WTC11 (cell line): ENCODE results near the gene SPEM2. TPM values are rescaled to one million over a fixed set of nuclear protein-coding genes. Genes with fewer than 3 reads are reported as not detected.
A peak's percentile ranks its signal among the peaks of the same experiment; 100 is the strongest.

Source experiments
- ATAC-seq: fragments of 200-7000 bp; cut with Tn5 transposase; 2 replicates; pipeline ENCODE4 v1.10.0; 2021; ENCODE audit warnings: mild to moderate bottlenecking, moderate library complexity
- CTCF ChIA-PET: fragments of 300-600 bp; sonication (Branson Sonifier 250); formaldehyde crosslinking; loops from one replicate; lab custom pipeline; 2021; ENCODE audit warnings: antibody characterized with exemption; lab: Charles Lee
- POLR2A ChIA-PET: fragments of 350-600 bp; sonication (Branson Sonifier 250); formaldehyde crosslinking; loops from one replicate; lab custom pipeline; 2021; ENCODE audit warnings: antibody characterized with exemption; lab: Charles Lee
- DNase-seq: peaks from one replicate; pipeline ENCODE4 v3.0.0; 2021; ENCODE audit warnings: low spot score
- H3K27ac Mint-ChIP-seq: 2 replicates; pipeline ENCODE4 v1.8.0; 2021; ENCODE audit warnings: mixed read lengths
- H3K27me3 Mint-ChIP-seq: 2 replicates; pipeline ENCODE4 v1.8.0; 2021; ENCODE audit warnings: low read depth, mild to moderate bottlenecking, moderate library complexity, mixed read lengths
- H3K36me3 Mint-ChIP-seq: 2 replicates; pipeline ENCODE4 v1.8.0; 2021; ENCODE audit warnings: mixed read lengths
- H3K4me1 Mint-ChIP-seq: 2 replicates; pipeline ENCODE4 v1.8.0; 2022; ENCODE audit warnings: mixed read lengths
- H3K4me3 Mint-ChIP-seq: 2 replicates; pipeline ENCODE4 v1.8.0; 2021; ENCODE audit warnings: mild to moderate bottlenecking, moderate library complexity, mixed read lengths
- H3K9me3 Mint-ChIP-seq: 2 replicates; pipeline ENCODE4 v1.8.0; 2021; ENCODE audit warnings: mixed read lengths
- ATF1 ChIP-seq: sonication (generic); formaldehyde crosslinking; IDR thresholded peaks from 2 replicates; pipeline ENCODE4 v1.8.1; 2023; ENCODE audit warnings: mild to moderate bottlenecking, moderate library complexity, missing genetic modification reagents
- CBFB ChIP-seq: sonication (generic); formaldehyde crosslinking; IDR thresholded peaks from 2 replicates; pipeline ENCODE4 v1.8.1; 2022; ENCODE audit warnings: mild to moderate bottlenecking, low read depth, missing genetic modification reagents
- CREM ChIP-seq: sonication (generic); formaldehyde crosslinking; IDR thresholded peaks from 2 replicates; pipeline ENCODE4 v1.8.1; 2022; ENCODE audit warnings: mild to moderate bottlenecking, missing genetic modification reagents, moderate library complexity
- CTCF ChIP-seq: fragments of 200-600 bp; IDR thresholded peaks from 2 replicates; pipeline ENCODE4 v1.8.0; 2022; ENCODE audit warnings: antibody characterized with exemption
- E2F1 ChIP-seq: sonication (generic); formaldehyde crosslinking; IDR thresholded peaks from 2 replicates; pipeline ENCODE4 v1.8.0; 2022; ENCODE audit warnings: mild to moderate bottlenecking, missing genetic modification reagents
- GRHL2 ChIP-seq: fragments of 250-450 bp; sonication (Bioruptor Pico); IDR thresholded peaks from 2 replicates; pipeline ENCODE4 v1.8.0; 2022; ENCODE audit warnings: mild to moderate bottlenecking, moderate library complexity; ENCODE audit not compliant: insufficient replicate concordance, severe bottlenecking
- HMGXB4 ChIP-seq: sonication (generic); formaldehyde crosslinking; IDR thresholded peaks from 2 replicates; pipeline ENCODE4 v1.8.1; 2023; ENCODE audit warnings: mild to moderate bottlenecking, moderate library complexity, missing genetic modification reagents
- JAZF1 ChIP-seq: fragments of 250-450 bp; sonication (Bioruptor Pico); IDR thresholded peaks from 2 replicates; pipeline ENCODE4 v1.9.0; 2021; ENCODE audit warnings: moderate library complexity, mild to moderate bottlenecking, inconsistent platforms
- KAT7 ChIP-seq: sonication (generic); formaldehyde crosslinking; IDR thresholded peaks from 2 replicates; pipeline ENCODE4 v1.8.1; 2023; ENCODE audit warnings: missing genetic modification reagents, mild to moderate bottlenecking, borderline replicate concordance
- SOX15 ChIP-seq: fragments of 250-450 bp; sonication (Bioruptor Pico); IDR thresholded peaks from 2 replicates; pipeline ENCODE4 v1.9.0; 2021; ENCODE audit warnings: mild to moderate bottlenecking
- USF2 ChIP-seq: sonication (generic); formaldehyde crosslinking; IDR thresholded peaks from 2 replicates; pipeline ENCODE4 v1.8.1; 2023; ENCODE audit warnings: mild to moderate bottlenecking, missing genetic modification reagents, moderate library complexity
- ZBTB21 ChIP-seq: sonication (generic); formaldehyde crosslinking; IDR thresholded peaks from 2 replicates; pipeline ENCODE4 v1.8.1; 2023; ENCODE audit warnings: mild to moderate bottlenecking, missing genetic modification reagents, borderline replicate concordance
- ZBTB43 ChIP-seq: sonication (generic); formaldehyde crosslinking; IDR thresholded peaks from 2 replicates; pipeline ENCODE4 v1.8.1; 2023; ENCODE audit warnings: mild to moderate bottlenecking, missing genetic modification reagents
- ZNF121 ChIP-seq: sonication (generic); formaldehyde crosslinking; IDR thresholded peaks from 2 replicates; pipeline ENCODE4 v1.8.0; 2023; ENCODE audit warnings: missing genetic modification reagents
- ZNF232 ChIP-seq: sonication (generic); formaldehyde crosslinking; IDR thresholded peaks from 2 replicates; pipeline ENCODE4 v1.8.0; 2022; ENCODE audit warnings: mild to moderate bottlenecking, missing genetic modification reagents
- total RNA-seq: library from RNA; stranded (reverse); gene quantifications from 3 replicates; pipeline ENCODE4 v1.2.3, GENCODE V29; 2021
- TF ChIP-seq, protein P1 (sequence below): fragments of 250-450 bp; sonication (Bioruptor Pico); IDR thresholded peaks from 2 replicates; pipeline ENCODE4 v1.9.0; 2021; ENCODE audit warnings: moderate library complexity, mild to moderate bottlenecking, inconsistent platforms, borderline replicate concordance
- TF ChIP-seq, protein P2 (sequence below): sonication (generic); formaldehyde crosslinking; IDR thresholded peaks from 2 replicates; pipeline ENCODE4 v1.8.0; 2022; ENCODE audit warnings: mild to moderate bottlenecking, missing genetic modification reagents
- TF ChIP-seq, protein P3 (sequence below): sonication (generic); formaldehyde crosslinking; IDR thresholded peaks from 2 replicates; pipeline ENCODE4 v1.8.1; 2022; ENCODE audit warnings: mild to moderate bottlenecking, missing genetic modification reagents, moderate library complexity, borderline replicate concordance
- TF ChIP-seq, protein P4 (sequence below): sonication (generic); formaldehyde crosslinking; IDR thresholded peaks from 2 replicates; pipeline ENCODE4 v1.8.1; 2023; ENCODE audit warnings: mild to moderate bottlenecking, missing genetic modification reagents, moderate library complexity

SPEM2 gene
- total RNA-seq, 1 experiment from 2014 or later = 0.13 TPM

DNA sequence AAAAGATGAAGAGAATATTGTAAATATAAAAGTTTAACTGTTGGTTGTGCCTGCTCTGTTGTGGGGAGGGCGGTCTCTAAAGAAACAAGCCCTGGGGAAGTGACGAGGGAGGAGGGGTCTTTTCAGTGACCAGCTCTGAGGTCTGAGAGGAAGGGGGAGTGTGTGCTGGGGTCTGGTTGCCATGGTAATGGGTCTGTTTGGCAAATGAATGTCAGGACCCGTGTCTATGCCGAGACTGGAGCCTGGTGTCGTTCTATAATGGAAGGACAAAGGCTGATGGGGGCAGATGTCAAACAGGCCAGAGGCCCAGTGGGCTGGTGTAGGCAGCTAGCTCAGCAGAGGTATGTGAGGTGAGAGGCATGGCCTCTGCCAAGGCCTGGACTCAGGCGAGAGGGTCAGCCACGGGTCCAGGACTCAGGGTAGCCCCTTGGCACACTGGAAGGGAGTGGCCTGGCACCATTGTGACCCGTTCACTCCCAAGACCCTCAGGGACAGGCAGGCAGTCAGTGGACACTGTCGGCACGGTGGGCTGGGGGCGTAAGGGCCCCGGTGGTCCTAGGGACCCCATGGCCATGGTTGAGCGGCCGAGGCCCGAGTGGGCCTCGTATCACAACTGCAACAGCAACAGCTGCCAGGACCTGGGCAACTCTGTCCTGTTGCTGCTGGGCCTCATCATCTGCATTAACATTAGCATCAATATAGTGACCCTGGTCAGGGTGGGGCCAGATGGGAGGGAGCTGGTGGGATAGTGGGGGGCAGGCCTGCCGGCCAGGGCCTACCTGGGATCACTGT is 5.4 kb upstream of the SPEM2 start, which contains the start of gene SPEM1 (continued):
- TF ChIP-seq, protein P1, sequence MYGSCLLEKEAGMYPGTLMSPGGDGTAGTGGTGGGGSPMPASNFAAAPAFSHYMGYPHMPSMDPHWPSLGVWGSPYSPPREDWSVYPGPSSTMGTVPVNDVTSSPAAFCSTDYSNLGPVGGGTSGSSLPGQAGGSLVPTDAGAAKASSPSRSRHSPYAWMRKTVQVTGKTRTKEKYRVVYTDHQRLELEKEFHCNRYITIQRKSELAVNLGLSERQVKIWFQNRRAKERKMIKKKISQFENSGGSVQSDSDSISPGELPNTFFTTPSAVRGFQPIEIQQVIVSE (CRISPR knock-in tag) = no peak
- TF ChIP-seq CREM (CRISPR knock-in tag) = no peak

GRCh38 chr17:7421186-7421585 is 4.2 kb upstream of the SPEM2 start:
- ATAC-seq (no peak; the same call in 1 of the 2 replicates), DNase-seq (no peak)
- H3K27ac Mint-ChIP-seq = no peak overlapping the region
- no peaks in the 10 kb centered on the region for H3K27me3 Mint-ChIP-seq
- ChIA-PET CTCF (interaction anchor here (0.9 to 1.4 kb wide), 3 partner anchors 16 to 139 kb away, joined by 3 to 5 read pairs (median 4); no protein-coding TSS in a partner anchor), POLR2A (interaction anchor here (0.8 to 1.1 kb wide), 2 partner anchors 10 to 17 kb away, joined by 3 read pairs; no protein-coding TSS in a partner anchor)
- 0 out of 2 replicates have a peak, but pooled peaks cover 7% of the 10 kb centered on the region for H3K36me3 Mint-ChIP-seq
- H3K9me3 Mint-ChIP-seq = no peaks in the 10 kb centered on the region
- TF ChIP-seq CBFB (CRISPR knock-in tag) (no peak), ATF1 (CRISPR knock-in tag) (no peak)
- peaks cover 15% of the 10 kb centered on the region for H3K4me1 Mint-ChIP-seq
- no peak overlapping the region for H3K4me3 Mint-ChIP-seq

DNA sequence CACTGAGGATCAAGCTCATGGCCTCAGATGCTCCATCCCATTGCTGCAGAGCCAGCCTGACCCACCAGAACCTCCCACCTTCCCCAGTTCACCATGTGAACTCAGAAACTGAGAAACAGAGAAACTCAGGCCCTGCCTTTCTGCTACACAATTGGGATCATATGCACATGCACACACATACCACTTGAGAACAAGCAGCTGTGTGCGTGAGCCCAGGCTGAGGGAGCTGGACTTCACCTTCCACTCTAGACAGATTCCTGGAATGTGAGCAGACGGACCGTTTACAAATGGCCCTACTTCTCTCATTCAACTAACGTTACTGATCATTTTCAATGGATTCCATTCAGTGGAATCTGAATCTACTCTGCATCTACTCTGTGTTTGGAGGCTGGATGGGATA is 1.7 kb upstream of the SPEM2 start:
- no peaks in the 10 kb centered on the region for H3K36me3 Mint-ChIP-seq
- ChIA-PET CTCF (interaction anchor here (1.3 to 3.3 kb wide), 4 partner anchors 12 to 67 kb away, joined by 3 to 8 read pairs (median 6); partner anchors contain the start of genes PLSCR3 and TMEM102), POLR2A (interaction anchor here (0.8 to 1.1 kb wide), 3 partner anchors 10 to 71 kb away, joined by 3 to 4 read pairs (median 4); no protein-coding TSS in a partner anchor)
- ATAC-seq = no peak
- DNase-seq = no peak
- H3K4me3 Mint-ChIP-seq = no peak overlapping the region
- H3K9me3 Mint-ChIP-seq = no peaks in the 10 kb centered on the region
- 0 out of 2 replicates have a peak overlapping the region, but pooled peaks have one; percentile 22 for H3K27ac Mint-ChIP-seq
- no peaks in the 10 kb centered on the region for H3K27me3 Mint-ChIP-seq
- H3K4me1 Mint-ChIP-seq = peaks cover 10% of the 10 kb centered on the region
- no peak for TF ChIP-seq KAT7 (CRISPR knock-in tag)
- TF ChIP-seq, protein P2, sequence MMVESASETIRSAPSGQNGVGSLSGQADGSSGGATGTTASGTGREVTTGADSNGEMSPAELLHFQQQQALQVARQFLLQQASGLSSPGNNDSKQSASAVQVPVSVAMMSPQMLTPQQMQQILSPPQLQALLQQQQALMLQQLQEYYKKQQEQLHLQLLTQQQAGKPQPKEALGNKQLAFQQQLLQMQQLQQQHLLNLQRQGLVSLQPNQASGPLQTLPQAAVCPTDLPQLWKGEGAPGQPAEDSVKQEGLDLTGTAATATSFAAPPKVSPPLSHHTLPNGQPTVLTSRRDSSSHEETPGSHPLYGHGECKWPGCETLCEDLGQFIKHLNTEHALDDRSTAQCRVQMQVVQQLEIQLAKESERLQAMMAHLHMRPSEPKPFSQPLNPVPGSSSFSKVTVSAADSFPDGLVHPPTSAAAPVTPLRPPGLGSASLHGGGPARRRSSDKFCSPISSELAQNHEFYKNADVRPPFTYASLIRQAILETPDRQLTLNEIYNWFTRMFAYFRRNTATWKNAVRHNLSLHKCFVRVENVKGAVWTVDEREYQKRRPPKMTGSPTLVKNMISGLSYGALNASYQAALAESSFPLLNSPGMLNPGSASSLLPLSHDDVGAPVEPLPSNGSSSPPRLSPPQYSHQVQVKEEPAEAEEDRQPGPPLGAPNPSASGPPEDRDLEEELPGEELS = no peak
- TF ChIP-seq, protein P3, sequence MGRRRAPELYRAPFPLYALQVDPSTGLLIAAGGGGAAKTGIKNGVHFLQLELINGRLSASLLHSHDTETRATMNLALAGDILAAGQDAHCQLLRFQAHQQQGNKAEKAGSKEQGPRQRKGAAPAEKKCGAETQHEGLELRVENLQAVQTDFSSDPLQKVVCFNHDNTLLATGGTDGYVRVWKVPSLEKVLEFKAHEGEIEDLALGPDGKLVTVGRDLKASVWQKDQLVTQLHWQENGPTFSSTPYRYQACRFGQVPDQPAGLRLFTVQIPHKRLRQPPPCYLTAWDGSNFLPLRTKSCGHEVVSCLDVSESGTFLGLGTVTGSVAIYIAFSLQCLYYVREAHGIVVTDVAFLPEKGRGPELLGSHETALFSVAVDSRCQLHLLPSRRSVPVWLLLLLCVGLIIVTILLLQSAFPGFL (CRISPR knock-in tag) = no peak
- TF ChIP-seq E2F1 = no peak
- no peak for TF ChIP-seq ZNF121 (CRISPR knock-in tag)
- TF ChIP-seq GRHL2 (CRISPR knock-in tag) = no peak
- TF ChIP-seq JAZF1 (CRISPR knock-in tag) = no peak
- TF ChIP-seq, protein P4, sequence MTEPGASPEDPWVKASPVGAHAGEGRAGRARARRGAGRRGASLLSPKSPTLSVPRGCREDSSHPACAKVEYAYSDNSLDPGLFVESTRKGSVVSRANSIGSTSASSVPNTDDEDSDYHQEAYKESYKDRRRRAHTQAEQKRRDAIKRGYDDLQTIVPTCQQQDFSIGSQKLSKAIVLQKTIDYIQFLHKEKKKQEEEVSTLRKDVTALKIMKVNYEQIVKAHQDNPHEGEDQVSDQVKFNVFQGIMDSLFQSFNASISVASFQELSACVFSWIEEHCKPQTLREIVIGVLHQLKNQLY (CRISPR knock-in tag) = no peak
- TF ChIP-seq SOX15 (CRISPR knock-in tag) = no peak
- no peak for TF ChIP-seq ZNF232 (CRISPR knock-in tag)
- no peak for TF ChIP-seq ZBTB21 (CRISPR knock-in tag)
- TF ChIP-seq HMGXB4 (CRISPR knock-in tag) = no peak
- no peak for TF ChIP-seq ZBTB43
- no peak for TF ChIP-seq USF2
- TF ChIP-seq CTCF = no peak
